A673 (cell line): ENCODE measurements around the gene AAR2.

Source experiments
- EZH2 ChIP-seq: fragments of 200-600 bp; sonication (generic); IDR thresholded peaks from 2 replicates; pipeline ENCODE4 v1.6.1; 2017; ENCODE audit warnings: borderline replicate concordance, low read depth, mild to moderate bottlenecking, mixed read lengths, antibody characterized with exemption, low read length; ENCODE audit not compliant: poor library complexity, severe bottlenecking
- TF ChIP-seq, protein P1 (sequence below): fragments of 300-800, 200-600 bp; sonication (generic); conservative IDR thresholded peaks from 2 replicates; pipeline ENCODE4 v1.5.1; 2017; ENCODE audit warnings: low read depth, mild to moderate bottlenecking, antibody characterized with exemption, low read length, moderate library complexity, mixed read lengths

GRCh38 chr20:36279362-36279761 is 43.1 kb downstream of the AAR2 start:
- TF ChIP-seq EZH2, result no peak
- TF ChIP-seq, protein P1, sequence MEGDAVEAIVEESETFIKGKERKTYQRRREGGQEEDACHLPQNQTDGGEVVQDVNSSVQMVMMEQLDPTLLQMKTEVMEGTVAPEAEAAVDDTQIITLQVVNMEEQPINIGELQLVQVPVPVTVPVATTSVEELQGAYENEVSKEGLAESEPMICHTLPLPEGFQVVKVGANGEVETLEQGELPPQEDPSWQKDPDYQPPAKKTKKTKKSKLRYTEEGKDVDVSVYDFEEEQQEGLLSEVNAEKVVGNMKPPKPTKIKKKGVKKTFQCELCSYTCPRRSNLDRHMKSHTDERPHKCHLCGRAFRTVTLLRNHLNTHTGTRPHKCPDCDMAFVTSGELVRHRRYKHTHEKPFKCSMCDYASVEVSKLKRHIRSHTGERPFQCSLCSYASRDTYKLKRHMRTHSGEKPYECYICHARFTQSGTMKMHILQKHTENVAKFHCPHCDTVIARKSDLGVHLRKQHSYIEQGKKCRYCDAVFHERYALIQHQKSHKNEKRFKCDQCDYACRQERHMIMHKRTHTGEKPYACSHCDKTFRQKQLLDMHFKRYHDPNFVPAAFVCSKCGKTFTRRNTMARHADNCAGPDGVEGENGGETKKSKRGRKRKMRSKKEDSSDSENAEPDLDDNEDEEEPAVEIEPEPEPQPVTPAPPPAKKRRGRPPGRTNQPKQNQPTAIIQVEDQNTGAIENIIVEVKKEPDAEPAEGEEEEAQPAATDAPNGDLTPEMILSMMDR, result no peak
